DND-41 (cell line): ENCODE measurements around the gene SPI1.

ENCODE experiments used
- CTCF ChIP-seq: IDR thresholded peaks from 2 replicates; pipeline ENCODE4 v1.5.1; 2012; ENCODE audit warnings: borderline replicate concordance, low read length, moderate library complexity, mild to moderate bottlenecking; ENCODE audit not compliant: poor library complexity, severe bottlenecking; ENCODE audit errors: extremely low read depth
- EZH2 ChIP-seq: IDR thresholded peaks from 3 replicates; pipeline ENCODE4 v1.6.1; 2012; ENCODE audit warnings: borderline replicate concordance, low read depth, mild to moderate bottlenecking, moderate library complexity, low read length, inconsistent platforms; ENCODE audit not compliant: severe bottlenecking

GRCh38 chr11:47394322-47395222, 16.2 kb upstream of the SPI1 start:
- TF ChIP-seq CTCF: no peak
- no peak for TF ChIP-seq EZH2
